ENCODE results near the gene GPR55. TPM values are rescaled to one million over a fixed set of nuclear protein-coding genes. Genes with fewer than 3 reads are reported as not detected.

Gene GPR55
- polyA plus RNA-seq, 1 donor from 2014 or later: not detected

DNA sequence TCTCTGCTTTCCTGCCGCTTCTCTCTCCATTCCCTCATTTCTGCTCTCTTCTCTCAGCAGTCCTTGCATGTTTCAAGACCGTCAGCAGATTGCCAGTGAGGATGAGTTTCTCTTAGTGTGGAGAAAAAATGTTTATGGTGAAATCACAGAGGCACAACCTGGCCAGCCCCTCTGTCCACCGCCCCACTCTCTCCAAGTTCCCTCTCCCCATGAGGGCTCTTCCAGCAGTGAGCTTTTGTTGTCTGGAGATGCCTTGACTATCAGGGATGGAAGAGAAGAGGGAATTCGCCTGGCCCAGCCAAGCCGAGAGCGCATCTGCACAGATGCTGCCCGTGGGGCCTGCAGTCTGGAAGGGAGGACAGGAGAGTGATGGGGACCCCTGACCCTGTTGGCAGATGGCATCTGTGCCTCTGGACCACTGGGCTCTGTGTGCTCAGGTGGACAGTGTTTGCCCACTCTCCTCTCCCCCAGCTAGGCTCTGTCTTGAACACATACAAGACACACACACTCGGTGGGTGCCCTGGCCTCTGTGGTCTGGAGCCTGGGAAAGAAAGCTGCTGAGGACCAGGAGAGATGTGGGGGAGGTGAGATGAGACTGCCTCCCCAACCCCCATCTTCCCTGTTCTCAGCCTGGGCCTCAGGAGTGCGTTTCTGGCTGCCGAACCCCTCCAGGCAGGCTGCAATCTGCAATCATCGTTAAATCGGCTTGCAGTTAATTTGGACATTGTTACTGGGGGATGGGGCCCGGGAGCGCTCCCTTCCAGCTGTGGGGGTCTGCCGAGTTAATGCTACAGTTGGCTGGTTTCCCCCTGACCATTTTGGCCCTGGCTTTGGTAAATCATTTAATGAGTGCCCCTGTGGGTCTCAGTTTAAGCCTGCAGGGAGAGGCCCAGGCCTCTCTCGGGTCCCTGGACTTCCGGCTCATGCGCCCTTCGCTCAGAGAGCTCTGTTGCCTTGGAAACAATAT is 55.8 kb downstream of the GPR55 start:
- Histone ChIP-seq H3K27me3 (ENCODE audit: insufficient read depth, low read depth, low read length) (no peaks in the 10 kb centered on the region), H3K9ac (ENCODE audit: low read length) (peak overlapping the region; percentile 60), H3K27ac (ENCODE audit: low read length) (peak overlapping the region; percentile 52), H3K9me3 (ENCODE audit: low read length) (no peaks in the 10 kb centered on the region), H3K79me2 (replicated peaks; ENCODE audit: insufficient read depth, low read length) (peaks cover 70% of the 10 kb centered on the region), H3K9me2 (ENCODE audit: insufficient read depth, low read length) (no peaks in the 10 kb centered on the region), H2AFZ (ENCODE audit: low read depth, low read length) (no peak overlapping the region), H3K36me3 (ENCODE audit: insufficient read depth, low read length) (no peaks in the 10 kb centered on the region), H4K20me1 (ENCODE audit: insufficient read depth) (no peaks in the 10 kb centered on the region), H3F3A (ENCODE audit: insufficient read depth, low read length, poor library complexity, severe bottlenecking) (no peaks in the 10 kb centered on the region), H3K4me3 (ENCODE audit: low read length) (peak overlapping the region; percentile 55), H3K4me2 (ENCODE audit: low read length) (peak overlapping the region; percentile 56)
- TF ChIP-seq RAD21 (conservative IDR thresholded peaks at IDR 0.05): no peak
- TF ChIP-seq, protein P1, sequence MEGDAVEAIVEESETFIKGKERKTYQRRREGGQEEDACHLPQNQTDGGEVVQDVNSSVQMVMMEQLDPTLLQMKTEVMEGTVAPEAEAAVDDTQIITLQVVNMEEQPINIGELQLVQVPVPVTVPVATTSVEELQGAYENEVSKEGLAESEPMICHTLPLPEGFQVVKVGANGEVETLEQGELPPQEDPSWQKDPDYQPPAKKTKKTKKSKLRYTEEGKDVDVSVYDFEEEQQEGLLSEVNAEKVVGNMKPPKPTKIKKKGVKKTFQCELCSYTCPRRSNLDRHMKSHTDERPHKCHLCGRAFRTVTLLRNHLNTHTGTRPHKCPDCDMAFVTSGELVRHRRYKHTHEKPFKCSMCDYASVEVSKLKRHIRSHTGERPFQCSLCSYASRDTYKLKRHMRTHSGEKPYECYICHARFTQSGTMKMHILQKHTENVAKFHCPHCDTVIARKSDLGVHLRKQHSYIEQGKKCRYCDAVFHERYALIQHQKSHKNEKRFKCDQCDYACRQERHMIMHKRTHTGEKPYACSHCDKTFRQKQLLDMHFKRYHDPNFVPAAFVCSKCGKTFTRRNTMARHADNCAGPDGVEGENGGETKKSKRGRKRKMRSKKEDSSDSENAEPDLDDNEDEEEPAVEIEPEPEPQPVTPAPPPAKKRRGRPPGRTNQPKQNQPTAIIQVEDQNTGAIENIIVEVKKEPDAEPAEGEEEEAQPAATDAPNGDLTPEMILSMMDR (IDR thresholded peaks at IDR 0.05; ENCODE audit: poor library complexity, severe bottlenecking): no peak
- no peak for TF ChIP-seq MXI1 (conservative IDR thresholded peaks at IDR 0.05; ENCODE audit: poor library complexity, severe bottlenecking)
- no peak for TF ChIP-seq EZH2 (IDR thresholded peaks at IDR 0.05; ENCODE audit: borderline replicate concordance, insufficient read depth, low read length, poor library complexity, severe bottlenecking)
- no peak for TF ChIP-seq POLR2AphosphoS5 (IDR thresholded peaks at IDR 0.05)
- no peak for TF ChIP-seq TAF1 (IDR thresholded peaks at IDR 0.05; ENCODE audit: low read depth)
- TF ChIP-seq SMC3 (conservative IDR thresholded peaks at IDR 0.05; ENCODE audit: poor library complexity): no peak
- TF ChIP-seq EP300 (conservative IDR thresholded peaks at IDR 0.05; ENCODE audit: poor library complexity, severe bottlenecking): no peak
- TF ChIP-seq, protein P2, sequence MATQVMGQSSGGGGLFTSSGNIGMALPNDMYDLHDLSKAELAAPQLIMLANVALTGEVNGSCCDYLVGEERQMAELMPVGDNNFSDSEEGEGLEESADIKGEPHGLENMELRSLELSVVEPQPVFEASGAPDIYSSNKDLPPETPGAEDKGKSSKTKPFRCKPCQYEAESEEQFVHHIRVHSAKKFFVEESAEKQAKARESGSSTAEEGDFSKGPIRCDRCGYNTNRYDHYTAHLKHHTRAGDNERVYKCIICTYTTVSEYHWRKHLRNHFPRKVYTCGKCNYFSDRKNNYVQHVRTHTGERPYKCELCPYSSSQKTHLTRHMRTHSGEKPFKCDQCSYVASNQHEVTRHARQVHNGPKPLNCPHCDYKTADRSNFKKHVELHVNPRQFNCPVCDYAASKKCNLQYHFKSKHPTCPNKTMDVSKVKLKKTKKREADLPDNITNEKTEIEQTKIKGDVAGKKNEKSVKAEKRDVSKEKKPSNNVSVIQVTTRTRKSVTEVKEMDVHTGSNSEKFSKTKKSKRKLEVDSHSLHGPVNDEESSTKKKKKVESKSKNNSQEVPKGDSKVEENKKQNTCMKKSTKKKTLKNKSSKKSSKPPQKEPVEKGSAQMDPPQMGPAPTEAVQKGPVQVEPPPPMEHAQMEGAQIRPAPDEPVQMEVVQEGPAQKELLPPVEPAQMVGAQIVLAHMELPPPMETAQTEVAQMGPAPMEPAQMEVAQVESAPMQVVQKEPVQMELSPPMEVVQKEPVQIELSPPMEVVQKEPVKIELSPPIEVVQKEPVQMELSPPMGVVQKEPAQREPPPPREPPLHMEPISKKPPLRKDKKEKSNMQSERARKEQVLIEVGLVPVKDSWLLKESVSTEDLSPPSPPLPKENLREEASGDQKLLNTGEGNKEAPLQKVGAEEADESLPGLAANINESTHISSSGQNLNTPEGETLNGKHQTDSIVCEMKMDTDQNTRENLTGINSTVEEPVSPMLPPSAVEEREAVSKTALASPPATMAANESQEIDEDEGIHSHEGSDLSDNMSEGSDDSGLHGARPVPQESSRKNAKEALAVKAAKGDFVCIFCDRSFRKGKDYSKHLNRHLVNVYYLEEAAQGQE (IDR thresholded peaks at IDR 0.05; ENCODE audit: borderline replicate concordance): no peak

DNA sequence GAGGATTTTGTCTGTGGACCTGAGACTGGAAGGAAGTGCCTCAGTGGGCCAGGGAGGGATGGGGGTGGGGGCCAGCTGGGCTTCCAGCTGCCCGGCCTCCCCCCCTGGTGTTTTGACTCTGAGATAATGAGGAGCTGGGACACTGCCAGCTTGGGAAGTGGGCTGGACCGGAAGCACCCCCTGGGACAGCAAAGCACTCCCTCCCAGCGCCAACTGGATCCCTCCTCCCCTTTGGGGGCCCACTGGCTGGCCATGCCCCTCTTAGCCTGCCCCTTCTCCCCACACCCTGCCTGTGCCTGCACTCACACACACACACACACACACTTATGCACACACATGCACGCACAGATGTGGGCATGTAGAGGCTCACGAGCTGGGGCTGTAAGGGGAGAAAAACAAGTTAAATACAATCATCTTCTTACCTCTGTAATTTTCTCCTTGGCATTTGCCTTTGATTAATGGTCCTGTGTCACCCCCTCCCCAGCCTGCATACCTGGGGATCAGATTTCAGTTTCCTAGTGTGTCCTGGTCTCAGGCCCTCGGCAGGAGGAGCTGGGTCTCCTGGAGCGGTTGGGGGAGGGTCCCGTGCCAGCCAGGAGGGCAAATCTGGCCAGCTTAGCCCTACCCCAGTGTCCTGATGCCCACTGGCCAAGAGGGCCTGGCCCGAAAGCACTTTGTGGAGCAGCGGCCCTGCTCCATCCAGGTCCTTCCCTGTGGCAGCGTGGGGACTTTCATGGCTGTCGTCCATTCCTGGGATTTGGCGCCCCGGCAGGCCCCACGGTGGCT is 56.7 kb downstream of the GPR55 start:
- H3K9me2 ChIP-seq (ENCODE audit: insufficient read depth, low read length): no peaks in the 10 kb centered on the region
- no peaks in the 10 kb centered on the region for H3K9me3 ChIP-seq (ENCODE audit: low read length)
- no peaks in the 10 kb centered on the region for H3K27me3 ChIP-seq (ENCODE audit: insufficient read depth, low read depth, low read length)
- TF ChIP-seq TAF1 (IDR thresholded peaks at IDR 0.05; ENCODE audit: low read depth): no peak
- TF ChIP-seq EP300 (conservative IDR thresholded peaks at IDR 0.05; ENCODE audit: poor library complexity, severe bottlenecking): no peak
- TF ChIP-seq SMC3 (conservative IDR thresholded peaks at IDR 0.05; ENCODE audit: poor library complexity): no peak
- no peak for TF ChIP-seq POLR2AphosphoS5 (IDR thresholded peaks at IDR 0.05)
- TF ChIP-seq EZH2 (IDR thresholded peaks at IDR 0.05; ENCODE audit: borderline replicate concordance, insufficient read depth, low read length, poor library complexity, severe bottlenecking): no peak
- no peak for TF ChIP-seq RAD21 (conservative IDR thresholded peaks at IDR 0.05)
- TF ChIP-seq, protein P1 (IDR thresholded peaks at IDR 0.05; ENCODE audit: poor library complexity, severe bottlenecking): no peak
- TF ChIP-seq MXI1 (conservative IDR thresholded peaks at IDR 0.05; ENCODE audit: poor library complexity, severe bottlenecking): no peak
- no peaks in the 10 kb centered on the region for H3F3A ChIP-seq (ENCODE audit: insufficient read depth, low read length, poor library complexity, severe bottlenecking)
- H3K4me3 ChIP-seq (ENCODE audit: low read length): peak overlapping the region; percentile 55
- H3K27ac ChIP-seq (ENCODE audit: low read length): peak overlapping the region; percentile 52
- peak overlapping the region; percentile 56 for H3K4me2 ChIP-seq (ENCODE audit: low read length)
- H3K79me2 ChIP-seq (replicated peaks; ENCODE audit: insufficient read depth, low read length): peaks cover 70% of the 10 kb centered on the region
- H4K20me1 ChIP-seq (ENCODE audit: insufficient read depth): no peaks in the 10 kb centered on the region
- H2AFZ ChIP-seq (ENCODE audit: low read depth, low read length): no peak overlapping the region
- H3K36me3 ChIP-seq (ENCODE audit: insufficient read depth, low read length): no peaks in the 10 kb centered on the region
- peak overlapping the region; percentile 60 for H3K9ac ChIP-seq (ENCODE audit: low read length)

Measured in neural cell (in vitro differentiated cells).